NCI-H524 treated with DMSO at 0.1 percent for 48 hours (cell line): ENCODE measurements around the gene SCAF8.
"Not testable (repeated sequence)": the region's sequence is repeated elsewhere in the genome, so short reads cannot be mapped to it uniquely, and the experiment has no call there.

Experiments
- DNase-seq: peaks from one replicate; lab custom pipeline; 2025; lab: John Stamatoyannopoulos, UW

SCAF8 gene

DNA sequence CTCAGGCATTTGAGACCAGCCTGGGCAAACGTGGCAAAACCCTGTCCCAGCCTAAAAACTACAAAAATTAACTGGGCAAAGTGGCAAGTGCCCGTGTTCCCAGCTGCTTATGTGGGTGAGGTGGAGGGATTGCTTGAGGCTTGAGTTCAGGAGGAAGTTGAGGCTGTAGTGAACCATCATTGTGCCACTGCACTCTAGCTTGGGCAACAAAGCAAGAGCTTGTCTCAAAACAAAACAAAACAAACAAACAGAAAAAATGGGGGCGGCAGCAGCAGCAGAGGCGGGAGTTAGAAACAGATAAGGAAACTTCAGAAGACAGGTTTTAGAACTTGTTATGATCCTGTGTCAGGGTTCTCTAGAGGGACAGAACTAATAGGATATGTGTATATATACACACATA is 49.0 kb downstream of the SCAF8 start:
- DNase-seq, result no peak

GRCh38 chr6:154783229-154783628 is 50.0 kb downstream of the SCAF8 start:
- no peak for DNase-seq

DNA sequence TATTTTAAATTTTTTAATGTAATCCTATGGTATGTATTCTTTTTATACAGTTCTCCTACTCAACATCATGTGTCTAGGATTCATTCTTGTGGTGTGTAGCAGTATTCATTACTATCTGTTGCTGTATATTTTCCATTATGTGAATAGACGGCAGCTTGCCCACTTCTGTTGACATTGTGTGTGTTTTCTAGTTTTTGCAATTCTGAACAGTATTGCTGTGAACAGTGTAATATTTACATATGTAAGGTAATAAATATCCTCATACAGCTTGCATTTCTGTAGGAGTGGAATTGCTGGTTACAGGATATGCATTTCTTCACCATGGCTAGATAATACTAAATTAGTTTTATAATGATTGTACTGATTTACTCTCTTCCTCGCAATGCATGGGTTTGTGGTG is 51.9 kb downstream of the SCAF8 start:
- DNase-seq, result no peak

DNA sequence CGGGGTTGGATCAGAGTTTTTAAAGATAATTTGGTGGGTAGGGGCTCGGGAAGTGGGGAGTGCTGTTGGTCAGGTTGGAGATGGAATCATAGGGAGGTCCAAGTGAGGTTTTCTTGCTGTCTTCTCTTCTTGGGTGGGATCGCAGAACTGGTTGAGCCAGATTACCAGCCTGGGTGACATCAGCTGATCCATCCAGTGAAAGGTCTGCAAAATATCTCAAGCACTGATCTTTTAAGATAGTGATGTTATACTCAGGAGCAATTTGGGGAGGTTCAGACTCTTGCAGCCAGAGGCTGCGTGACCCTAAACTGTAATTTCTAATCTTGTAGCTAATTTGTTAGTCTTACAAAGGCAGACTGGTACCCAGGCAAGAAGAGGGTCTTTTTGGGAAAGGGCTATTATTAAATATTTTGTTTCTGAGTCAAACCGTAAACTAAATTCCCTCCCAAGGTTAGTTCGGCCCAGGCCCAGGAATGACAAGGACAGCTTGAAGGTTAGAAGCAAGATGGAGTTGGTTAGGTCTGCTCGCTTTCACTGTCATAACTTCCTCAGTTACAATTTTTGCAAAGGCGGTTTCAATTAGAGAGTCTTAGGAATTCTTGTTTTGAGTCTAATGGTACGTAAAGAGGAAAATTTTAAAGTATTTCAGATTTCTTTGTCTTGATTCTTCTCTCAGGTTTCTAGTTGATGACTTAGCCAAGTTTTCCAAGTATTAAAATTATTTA is 53.1 kb downstream of the SCAF8 start:
- no peak for DNase-seq

- DNase-seq, result no peak
Observed at GRCh38 chr6:154791556-154792317, 58.5 kb downstream of the SCAF8 start.

DNA sequence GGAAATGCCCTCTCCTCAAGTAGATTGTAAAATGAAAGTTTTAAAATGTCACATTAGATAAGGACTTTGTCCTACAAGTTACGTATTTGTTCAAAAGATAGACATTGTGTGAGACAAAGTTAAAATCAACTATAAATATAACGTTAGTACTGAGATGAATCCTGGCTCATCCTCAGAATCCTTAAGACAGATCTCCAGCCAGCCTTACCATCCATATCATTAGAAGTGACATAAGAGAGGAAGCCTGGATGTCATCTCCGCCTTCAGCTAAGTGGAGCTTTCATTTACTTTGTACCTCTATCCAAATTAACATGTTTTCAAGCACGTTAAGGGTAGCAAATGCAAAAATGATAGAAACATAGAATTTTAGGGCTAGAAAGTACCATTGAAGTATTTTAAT is 59.1 kb downstream of the SCAF8 start:
- DNase-seq, result no peak

DNA sequence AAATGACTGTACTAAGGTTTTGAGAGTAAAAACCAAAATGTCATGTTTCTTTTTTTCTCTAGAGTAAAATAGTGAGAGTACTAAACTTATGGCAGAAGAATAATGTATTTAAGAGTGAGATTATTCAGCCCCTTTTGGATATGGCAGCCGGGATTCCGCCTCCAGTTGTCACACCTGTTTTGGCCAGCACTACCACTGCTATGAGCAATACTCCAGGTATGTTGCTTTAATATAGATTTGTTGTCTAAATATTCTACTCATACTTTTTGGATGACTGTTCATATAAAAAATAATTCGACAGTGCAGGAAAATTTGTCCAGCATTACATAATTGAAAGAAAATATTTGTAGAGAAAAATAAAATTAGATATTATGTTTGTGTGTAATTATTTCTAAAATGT is 59.5 kb downstream of the SCAF8 start:
- no peak for DNase-seq

- no peak for DNase-seq
Observed at GRCh38 chr6:154796484-154796883, 63.3 kb downstream of the SCAF8 start.

DNA sequence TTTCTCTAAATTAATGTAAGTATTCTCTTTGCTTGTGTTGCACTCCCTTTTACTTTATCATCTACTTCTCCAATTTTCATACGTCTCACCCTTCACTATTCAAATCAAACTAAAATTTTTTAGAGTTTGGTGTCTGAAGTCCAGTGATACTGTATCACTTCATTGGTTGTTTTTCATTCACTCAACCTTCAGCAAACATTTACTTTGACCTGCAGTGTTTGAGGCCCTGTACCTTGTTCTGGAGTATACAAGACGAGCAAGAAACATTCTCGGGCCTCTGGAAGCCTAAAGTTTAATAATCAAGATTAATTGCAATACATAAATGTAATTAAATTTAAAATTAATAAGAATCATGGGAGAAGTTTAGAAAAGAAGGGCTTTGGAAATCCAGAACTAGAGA is 64.6 kb downstream of the SCAF8 start:
- DNase-seq, result no peak

GRCh38 chr6:154800338-154800737 is 67.1 kb downstream of the SCAF8 start:
- no peak for DNase-seq

GRCh38 chr6:154805288-154805911 is 72.2 kb downstream of the SCAF8 start:
- DNase-seq, result peak; percentile 22

DNA sequence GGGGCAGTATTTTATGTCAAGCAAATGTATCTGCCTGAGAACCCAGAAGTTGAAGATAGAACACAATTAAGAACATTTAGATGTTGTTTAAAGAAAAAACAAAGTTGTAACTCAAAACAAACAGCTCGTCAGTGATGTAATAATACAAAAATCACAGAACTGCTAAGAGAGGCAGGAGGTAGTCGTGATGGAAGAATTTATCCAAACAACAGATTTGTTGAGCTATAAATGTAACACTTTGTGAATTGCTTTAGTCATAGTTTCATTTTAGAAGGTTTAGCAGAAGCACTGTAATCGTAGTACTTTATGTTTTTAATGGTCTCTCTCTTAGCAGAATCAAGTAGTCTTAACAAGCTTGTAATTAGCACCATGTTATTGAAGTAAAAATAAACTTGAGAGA is 73.6 kb downstream of the SCAF8 start:
- no peak for DNase-seq

- DNase-seq, result not testable (repeated sequence)
Observed at GRCh38 chr6:154811663-154812062, 78.4 kb downstream of the SCAF8 start.

DNA sequence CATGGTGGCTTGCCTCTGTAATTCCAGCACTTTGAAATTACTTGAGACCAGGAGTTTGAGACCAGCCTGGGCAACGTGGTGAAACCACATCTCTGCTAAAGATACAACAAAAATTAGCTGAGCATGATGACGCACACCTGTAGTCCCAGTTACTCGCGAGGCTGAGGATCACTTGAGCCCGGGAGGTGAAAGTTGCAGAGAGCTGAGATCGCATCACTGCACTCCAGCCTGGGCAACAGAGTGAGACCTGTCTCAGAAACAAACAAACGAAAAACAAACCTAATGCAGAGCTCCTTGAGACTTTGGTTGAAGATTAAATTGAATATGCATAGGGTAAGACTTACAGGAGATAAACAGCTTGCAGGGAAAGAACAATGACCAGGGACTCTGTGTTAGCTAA is 80.8 kb downstream of the SCAF8 start:
- no peak for DNase-seq

- no peak for DNase-seq
Observed at GRCh38 chr6:154815938-154816820, 83.0 kb downstream of the SCAF8 start.

DNA sequence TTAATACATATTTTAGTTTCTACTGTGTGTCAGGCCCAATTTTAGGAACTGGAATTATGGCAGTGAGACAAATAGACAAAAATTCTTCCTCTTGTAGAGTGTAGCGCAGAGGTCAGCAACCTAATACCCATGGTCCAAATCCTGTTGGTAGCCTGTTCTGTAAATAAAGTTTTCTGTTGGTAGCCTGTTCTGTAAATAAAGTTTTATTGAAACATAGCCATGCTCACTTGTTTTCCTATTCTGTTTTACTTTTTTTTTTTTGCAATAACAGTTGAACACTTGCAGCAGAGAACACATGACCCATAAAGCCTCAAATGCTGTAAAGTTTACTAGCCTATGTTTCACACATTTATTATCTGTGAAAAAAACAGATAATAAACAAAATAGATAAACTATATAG is 87.9 kb downstream of the SCAF8 start:
- no peak for DNase-seq

GRCh38 chr6:154821638-154822037 is 88.4 kb downstream of the SCAF8 start:
- no peak for DNase-seq

- no peak for DNase-seq
Observed at GRCh38 chr6:154822947-154823558, 89.8 kb downstream of the SCAF8 start.

GRCh38 chr6:154824076-154824475 is 90.9 kb downstream of the SCAF8 start:
- DNase-seq, result no peak

DNA sequence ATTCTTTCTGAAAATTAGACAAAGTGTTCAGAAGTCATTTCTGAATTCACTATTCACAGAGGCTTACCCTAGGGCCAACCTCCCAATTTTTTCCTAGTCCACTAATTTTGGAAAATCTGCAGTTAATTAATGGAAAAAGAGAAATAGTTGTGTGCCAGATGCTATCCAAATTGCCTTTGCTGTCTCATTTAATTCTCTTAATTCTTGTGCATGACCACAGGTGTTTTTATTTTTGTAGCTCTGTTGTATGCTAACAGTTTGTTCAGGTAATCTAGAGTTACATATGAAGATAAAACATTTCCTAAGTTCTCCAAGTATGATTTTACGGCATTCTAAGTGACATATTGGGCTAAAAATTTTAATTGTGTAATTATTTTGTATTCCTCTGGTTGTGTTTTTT is 96.8 kb downstream of the SCAF8 start:
- DNase-seq, result no peak

DNA sequence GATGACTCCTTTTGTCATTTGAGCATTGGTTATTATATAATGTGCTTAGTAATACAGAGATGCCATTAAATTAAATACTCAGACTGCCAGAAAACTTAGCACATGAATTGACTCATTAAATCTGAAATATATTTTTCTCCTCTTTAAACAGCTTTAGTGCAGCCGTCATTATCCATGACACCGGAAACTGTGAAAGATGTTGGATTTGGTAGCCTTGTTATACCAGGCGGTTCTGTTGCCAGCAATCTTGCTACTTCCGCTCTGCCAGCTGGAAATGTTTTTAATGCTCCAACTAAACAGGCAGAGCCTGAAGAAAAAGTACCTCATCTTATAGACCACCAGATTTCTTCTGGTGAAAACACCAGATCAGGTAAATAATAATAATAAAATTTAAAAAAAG is 97.6 kb downstream of the SCAF8 start:
- no peak for DNase-seq

- DNase-seq, result no peak
Observed at GRCh38 chr6:154835307-154835706, 102.1 kb downstream of the SCAF8 start.
